ENCODE measurements around the gene FAM170B. TPM values are rescaled to one million over a fixed set of nuclear protein-coding genes. Genes with fewer than 3 reads are reported as not detected.

Gene FAM170B
- total and polyA plus RNA-seq, 2 of the 4 experiments (the other 2 are of a cell fraction) = not detected

GRCh38 chr10:49178489-49179471, 45.0 kb upstream of the FAM170B start:
- H2BK120ac ChIP-seq (ENCODE audit: low read depth, low read length) = peak overlapping the region; percentile 97
- no peak overlapping the region for H2AFZ ChIP-seq (replicated peaks; ENCODE audit: low read length, poor library complexity)
- H3K27ac ChIP-seq (ENCODE audit: insufficient read depth, low read length) = no peak overlapping the region
- H2AK9ac ChIP-seq (replicated peaks; ENCODE audit: low read depth, low read length, poor library complexity) = no peak overlapping the region
- H3K4me3 ChIP-seq (ENCODE audit: insufficient read depth, low read depth, low read length) = no peak overlapping the region
- BruUV-seq (replicated peaks) = no TSS peak
- no peak for ATAC-seq (ENCODE audit: low read depth)
- H4K5ac ChIP-seq (ENCODE audit: low read depth, low read length) = no peak overlapping the region
- no peak overlapping the region for H3K56ac ChIP-seq (ENCODE audit: extremely low read depth, insufficient read depth, low read length)
- H2BK5ac ChIP-seq (ENCODE audit: low read depth, low read length, poor library complexity, severe bottlenecking) = peak overlapping the region; percentile 91
- H3K79me1 ChIP-seq (ENCODE audit: low read depth in 1 of 2, low read length in 2 of 2) = no peaks in the 10 kb centered on the region
- peak overlapping the region in 1 of 2 experiments; percentile 89; a peak in 1 of 4 replicates for H4K8ac ChIP-seq (ENCODE audit: low read depth in 2 of 2, low read length in 2 of 2)
- H4K20me1 ChIP-seq (ENCODE audit: insufficient read depth, low read length) = no peaks in the 10 kb centered on the region
- peak overlapping the region; percentile 80 for H2AK5ac ChIP-seq (ENCODE audit: low read depth, low read length)
- peak overlapping the region; percentile 87; the same call in 2 of the 3 replicates for H2BK15ac ChIP-seq (ENCODE audit: low read depth, low read length)
- intact Hi-C loops (cut with micrococcal nuclease) (no loop called here), in situ Hi-C loops (cut with MboI; ENCODE audit: low sequenced_read_pairs) (no loop called here), dilution Hi-C loops (cut with HindIII; ENCODE audit: low sequenced_read_pairs, unreplicated experiment) (no loop called here)
- H3K9me3 ChIP-seq (ENCODE audit: control insufficient read depth, insufficient read depth, low read length) = no peaks in the 10 kb centered on the region
- H3K36me3 ChIP-seq (ENCODE audit: control insufficient read depth, insufficient read depth, low read length) = no peaks in the 10 kb centered on the region
- peaks cover 25% of the 10 kb centered on the region for H3K9me1 ChIP-seq (ENCODE audit: insufficient read depth, low read length)
- H4K91ac ChIP-seq (ENCODE audit: insufficient read depth, low read depth, low read length) = peak overlapping the region; percentile 95
- H3K27me3 ChIP-seq (ENCODE audit: control insufficient read depth, insufficient read depth, low read length) = no peaks in the 10 kb centered on the region
- H3K4me2 ChIP-seq (ENCODE audit: low read depth, low read length) = no peak overlapping the region
- peak overlapping the region; percentile 97 for H2BK20ac ChIP-seq (ENCODE audit: low read depth, low read length)
- H3K4me1 ChIP-seq (ENCODE audit: control insufficient read depth, insufficient read depth, low read length) = peaks cover 14% of the 10 kb centered on the region
- H3K9ac ChIP-seq (ENCODE audit: low read depth, low read length) = no peak overlapping the region
- H3K14ac ChIP-seq (replicated peaks; ENCODE audit: low read depth, low read length) = no peak overlapping the region; the same call in 1 of the 2 replicates
- no peak for DNase-seq
- H3K23ac ChIP-seq (ENCODE audit: low read depth, low read length) = no peak overlapping the region
- WGBS, 2 experiments (ENCODE audit: extremely low coverage in 2 of 2, insufficient read length in 1 of 2) = 94% methylated on average over 3 of the region's 6 CpGs; no CpG with 5 or more reads in 1 of the 2 experiments
- H3K4ac ChIP-seq (ENCODE audit: low read depth, low read length) = peak overlapping the region; percentile 99; the same call in 1 of the 2 replicates
- no peak overlapping the region; the same call in 1 of the 2 replicates for H3K18ac ChIP-seq (ENCODE audit: low read depth, low read length)
- ChIA-PET POLR2A (ENCODE audit: unreplicated experiment) (no interaction called here), CTCF (interaction anchor here (1.1 kb wide), 1 partner anchor 169 kb away, joined by 4 read pairs; no protein-coding TSS in a partner anchor)
- TF ChIP-seq RCOR1 (IDR thresholded peaks at IDR 0.05; ENCODE audit: insufficient replicate concordance, low read length) (no peak), FOS (IDR thresholded peaks at IDR 0.05; ENCODE audit: low read depth, low read length) (no peak), NFE2L2 (IDR thresholded peaks at IDR 0.05; ENCODE audit: low read depth, low read length) (no peak), SMC3 (IDR thresholded peaks at IDR 0.05; ENCODE audit: low read depth, low read length) (no peak), USF2 (IDR thresholded peaks at IDR 0.05; ENCODE audit: low read depth, low read length) (no peak), RAD21 (IDR thresholded peaks at IDR 0.05; ENCODE audit: low read length) (no peak), MAZ (IDR thresholded peaks at IDR 0.05; ENCODE audit: borderline replicate concordance, low read depth, low read length) (no peak), ELK1 (IDR thresholded peaks at IDR 0.05; ENCODE audit: borderline replicate concordance, low read depth, low read length) (no peak), RFX5 (IDR thresholded peaks at IDR 0.05; ENCODE audit: low read depth, low read length) (no peak), MAFK (IDR thresholded peaks at IDR 0.05; ENCODE audit: low read depth, low read length) (no peak), CTCF (conservative IDR thresholded peaks at IDR 0.05; ENCODE audit: low read depth, low read length) (no peak), MXI1 (IDR thresholded peaks at IDR 0.05; ENCODE audit: borderline replicate concordance, low read depth, low read length) (no peak), BHLHE40 (IDR thresholded peaks at IDR 0.05; ENCODE audit: low read depth, low read length) (no peak)

Measured in IMR-90 (cell line).